Stimulated activated naive CD8-positive, alpha-beta T cell treated with anti-CD3 and anti-CD28 coated beads, Interleukin-15, Interleukin-2, amounts not matched to agents 100 U/mL and 50 U/mL, for 24 hours (primary cell): ENCODE data around the gene HOXD10.

Experiments used
- ATAC-seq: fragments of 150-1000 bp; cut with Tn5 transposase; one replicate; pipeline ENCODE4 v1.10.0; 2021
- DNase-seq: peaks from one replicate; pipeline ENCODE4 v3.0.0; 2021

Gene HOXD10

DNA sequence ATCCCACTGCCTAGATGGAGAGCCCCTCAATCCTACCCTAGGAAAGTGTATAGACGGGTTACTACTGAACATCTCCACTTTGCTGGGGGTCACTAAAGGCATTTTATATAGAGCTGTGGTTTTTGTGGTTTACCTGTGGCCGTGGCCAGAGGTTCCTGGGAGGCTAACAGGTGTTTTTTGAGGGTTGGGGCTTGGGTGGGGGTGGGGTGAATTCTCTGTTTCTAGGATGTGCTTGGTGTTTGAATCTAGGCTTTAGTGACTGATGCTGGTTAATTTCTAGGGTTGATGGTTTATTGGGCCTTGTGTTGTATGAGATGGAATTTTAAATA, 20.6 kb downstream of the HOXD10 start:
- ATAC-seq (no peak), DNase-seq (no peak)

DNA sequence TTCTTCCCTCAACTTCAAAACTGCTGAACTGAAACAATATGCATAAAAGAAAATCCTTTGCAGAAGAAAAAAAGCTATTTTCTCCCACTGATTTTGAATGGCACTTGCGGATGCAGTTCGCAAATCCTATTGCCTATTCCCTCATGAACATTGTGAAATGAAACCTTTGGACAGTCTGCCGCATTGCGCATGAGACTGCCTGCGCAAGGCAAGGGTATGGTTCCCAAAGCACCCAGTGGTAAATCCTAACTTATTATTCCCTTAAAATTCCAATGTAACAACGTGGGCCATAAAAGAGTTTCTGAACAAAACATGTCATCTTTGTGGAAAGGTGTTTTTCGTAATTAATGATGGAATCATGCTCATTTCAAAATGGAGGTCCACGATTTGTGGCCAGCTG, 21.3 kb downstream of the HOXD10 start:
- no peak for DNase-seq
- ATAC-seq, result no peak

DNA sequence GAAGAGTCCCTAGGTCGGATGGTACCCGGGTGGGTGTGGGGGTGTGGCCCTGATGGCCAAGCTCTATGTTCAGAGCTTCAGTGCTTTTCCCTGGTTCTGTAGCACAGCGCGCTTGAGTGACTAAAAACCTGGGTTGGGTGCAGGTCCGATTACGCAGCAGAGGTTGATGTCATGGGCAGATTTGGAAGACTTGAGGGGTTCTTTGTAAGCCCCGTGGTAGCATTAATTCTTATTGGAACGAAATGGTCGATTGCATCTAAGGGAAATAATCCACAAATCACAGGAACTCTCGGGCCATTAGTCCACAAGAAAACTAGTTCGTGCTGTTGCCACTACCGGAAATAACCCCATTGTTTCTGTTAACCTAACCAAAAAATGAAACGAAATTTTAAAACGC, 21.9 kb downstream of the HOXD10 start:
- DNase-seq (no peak), ATAC-seq (no peak)

DNA sequence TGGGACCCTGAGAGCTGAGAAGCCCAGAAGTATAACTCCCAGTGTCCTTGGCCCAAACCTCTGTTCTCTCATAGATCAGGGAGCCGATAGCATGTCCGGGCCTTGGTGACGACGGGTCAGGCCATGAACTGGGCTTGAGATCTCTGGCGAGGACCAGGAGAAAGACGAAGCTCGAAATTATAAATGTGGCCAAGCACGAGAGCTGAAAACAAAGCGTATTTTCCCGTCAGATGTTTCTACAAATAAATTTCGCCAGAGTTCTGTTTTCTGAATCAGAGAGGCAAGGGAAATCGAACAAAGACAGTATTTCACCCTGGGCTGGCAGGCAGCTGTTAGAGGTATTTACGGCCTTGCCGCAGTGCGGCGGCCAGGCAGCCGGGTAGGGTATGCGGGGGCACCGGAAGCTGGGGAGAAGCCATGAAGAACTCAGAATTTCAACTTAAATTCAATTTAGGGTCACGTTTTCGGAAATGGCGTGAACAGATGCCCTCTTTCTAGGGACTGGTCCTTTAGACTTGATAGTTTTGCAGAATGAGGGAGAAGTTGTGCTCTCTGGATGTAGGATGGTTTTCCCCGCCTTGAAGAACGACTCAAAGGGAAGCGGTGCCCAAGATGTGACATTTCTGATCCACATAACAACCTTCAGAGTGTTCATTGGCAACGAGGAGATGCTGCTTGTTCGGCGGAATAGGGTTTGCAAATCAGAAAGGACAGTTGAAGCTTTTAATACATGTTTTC, 22.5 kb downstream of the HOXD10 start:
- DNase-seq, result no peak
- no peak for ATAC-seq

DNA sequence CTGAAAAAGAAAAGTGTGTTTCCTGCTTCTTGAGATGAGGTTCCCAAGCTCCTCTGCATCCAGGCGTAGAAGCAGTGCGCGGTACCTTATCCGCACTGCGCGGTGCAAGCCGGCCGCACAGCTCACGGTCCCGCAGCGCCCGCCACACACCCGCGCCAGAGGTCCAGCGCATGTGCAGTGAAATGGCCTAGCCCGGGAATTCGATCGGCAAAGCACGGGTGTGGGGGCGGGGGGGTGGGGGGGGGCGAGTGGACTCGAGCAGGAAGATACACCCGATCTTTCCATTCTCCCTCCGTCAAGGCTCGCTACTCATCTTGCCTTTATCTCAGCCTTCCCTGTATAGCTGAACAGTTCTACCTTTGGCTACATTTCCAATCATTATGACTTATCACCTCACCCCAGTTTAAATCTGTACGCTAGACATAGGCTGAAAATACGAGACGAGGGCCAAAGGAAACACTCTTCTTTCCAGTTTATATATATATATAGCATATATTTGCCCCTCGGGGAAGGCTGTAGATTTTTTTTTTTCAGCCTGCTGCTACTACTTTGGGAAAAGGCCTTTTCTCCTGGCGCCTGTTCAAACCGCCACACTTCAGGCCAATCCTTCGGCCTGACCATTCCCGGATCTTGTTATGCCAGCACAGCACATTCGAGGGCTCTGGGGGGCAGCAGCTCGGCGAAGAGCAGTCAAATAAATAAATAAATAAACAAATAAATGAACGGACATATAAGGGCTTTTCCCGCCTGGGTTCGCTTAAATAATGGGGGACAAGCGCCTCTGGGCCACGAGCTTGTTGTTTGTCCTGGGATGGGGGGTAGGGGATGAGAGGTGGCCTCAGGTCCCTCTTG, 23.3 kb downstream of the HOXD10 start:
- no peak for DNase-seq
- ATAC-seq, result no peak

DNA sequence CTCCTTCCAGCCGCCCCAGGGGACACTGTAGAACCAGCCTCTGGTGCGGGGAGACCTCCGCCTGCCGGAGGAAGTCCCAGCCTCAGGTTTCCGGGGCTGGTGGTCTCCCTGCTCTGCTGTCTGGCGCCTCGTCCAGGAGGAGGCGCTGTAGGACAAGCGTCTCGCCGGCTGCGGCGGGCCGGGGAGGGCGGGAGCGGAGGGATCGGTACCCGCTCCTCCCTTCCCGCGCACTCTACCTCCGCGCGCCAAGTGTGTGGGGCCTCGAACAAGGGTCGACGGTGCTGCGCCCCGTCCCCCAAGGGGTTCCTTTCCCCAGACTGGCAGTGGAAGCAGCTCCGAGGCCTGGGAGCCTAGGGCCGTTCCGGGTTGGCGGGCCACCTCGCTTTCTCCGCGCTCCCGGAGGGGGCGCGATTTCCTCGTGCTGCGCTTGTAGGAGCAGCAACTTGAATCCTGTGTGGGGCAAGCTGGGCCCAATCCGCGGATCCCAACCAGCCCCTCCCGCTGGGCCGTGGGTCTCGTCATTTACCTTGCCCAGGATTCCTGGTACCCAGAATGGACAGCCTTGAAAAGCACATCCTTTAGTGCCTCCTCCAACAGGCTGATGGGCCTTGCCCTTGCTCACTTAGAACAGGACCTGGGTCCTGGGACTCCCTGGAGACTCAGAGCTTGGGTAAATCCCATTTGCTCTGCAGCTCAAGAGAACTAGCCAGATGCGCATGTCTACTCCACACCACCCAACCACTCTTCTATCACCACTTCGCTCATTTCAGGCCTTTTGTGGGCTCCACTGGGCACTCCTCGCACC, 24.1 kb downstream of the HOXD10 start:
- ATAC-seq, result peak; percentile 88
- DNase-seq, result peak; percentile 80

DNA sequence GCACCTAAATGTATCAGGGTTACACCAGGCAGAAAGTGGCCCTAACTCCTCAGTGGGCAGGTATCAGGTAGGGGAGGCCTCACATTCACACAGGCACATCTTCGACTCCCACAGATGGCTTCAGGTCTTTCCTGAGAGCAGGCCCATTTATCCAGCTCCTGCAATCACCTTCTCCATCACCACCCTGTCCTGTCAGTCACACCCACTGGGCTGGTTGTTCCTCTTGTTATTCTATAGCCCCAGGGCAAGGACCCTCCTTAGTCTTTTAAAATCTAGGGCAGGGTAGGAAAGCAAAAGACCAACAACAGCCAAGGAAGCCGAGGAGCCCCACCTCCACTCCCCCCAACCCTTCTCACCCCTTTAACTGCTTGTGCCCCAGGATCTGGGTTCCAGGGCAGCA, 25.7 kb downstream of the HOXD10 start:
- ATAC-seq (no peak), DNase-seq (no peak)

DNA sequence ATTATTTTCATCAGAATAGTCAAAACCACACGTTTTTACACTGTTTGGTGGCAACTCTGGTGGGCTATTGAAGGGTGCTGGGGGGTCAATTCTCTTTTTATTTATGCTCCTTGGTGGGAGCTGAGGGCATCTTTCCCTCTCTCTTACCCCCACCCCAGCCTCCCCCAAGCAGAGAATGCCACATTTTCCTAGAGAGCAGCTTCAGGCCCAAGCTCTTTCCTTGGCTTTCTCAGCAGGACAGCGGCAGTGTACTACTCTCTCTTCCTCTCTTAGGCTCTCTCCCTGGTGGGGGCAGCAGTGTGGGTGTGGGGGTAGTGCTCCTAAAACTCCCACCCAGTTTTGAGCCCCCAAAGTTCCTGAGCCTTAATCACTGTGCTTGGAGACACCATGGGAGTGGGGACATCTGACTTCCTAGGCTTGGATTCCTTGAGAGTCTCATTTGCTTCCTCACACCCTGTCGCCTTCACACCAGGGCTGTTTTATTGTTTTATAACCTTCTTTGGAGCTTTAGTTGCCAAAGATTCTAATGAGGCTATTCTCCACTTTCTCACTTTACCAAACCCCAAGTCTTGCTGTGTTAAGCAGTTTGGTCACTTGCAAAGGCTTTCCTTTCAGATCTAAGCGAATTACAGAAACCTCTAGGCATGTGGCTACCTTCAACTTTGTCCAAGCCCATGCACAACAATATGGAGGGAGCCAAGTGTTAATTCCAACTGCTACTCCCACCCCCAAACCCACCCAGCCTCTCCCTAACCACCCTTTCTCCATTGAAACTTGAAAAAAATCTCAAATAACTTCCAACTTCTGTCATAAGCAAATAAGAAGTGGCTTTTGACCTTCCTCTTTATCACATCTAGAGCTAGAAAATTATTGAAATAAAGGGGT, 28.7 kb downstream of the HOXD10 start:
- DNase-seq, result no peak
- ATAC-seq, result no peak

DNA sequence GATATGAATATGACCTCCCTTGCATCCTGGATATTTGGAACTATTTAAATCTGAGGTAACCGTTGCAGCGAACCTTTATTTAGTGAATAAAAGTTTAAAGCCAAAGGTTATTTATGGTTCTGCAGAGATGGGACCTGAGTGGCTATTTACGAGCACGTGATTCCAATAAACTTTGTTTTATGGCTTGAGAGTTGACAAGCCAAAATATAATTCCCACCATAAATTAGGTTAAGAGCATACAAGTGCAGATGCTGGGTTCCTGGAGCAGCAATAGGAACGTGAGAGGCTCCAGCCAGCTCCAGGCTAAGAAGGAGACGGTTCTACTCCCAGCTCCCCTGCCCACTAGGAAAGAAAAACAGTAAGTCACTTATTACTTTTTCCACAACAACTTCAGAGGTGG, 29.5 kb downstream of the HOXD10 start:
- no peak for DNase-seq
- ATAC-seq, result no peak

DNA sequence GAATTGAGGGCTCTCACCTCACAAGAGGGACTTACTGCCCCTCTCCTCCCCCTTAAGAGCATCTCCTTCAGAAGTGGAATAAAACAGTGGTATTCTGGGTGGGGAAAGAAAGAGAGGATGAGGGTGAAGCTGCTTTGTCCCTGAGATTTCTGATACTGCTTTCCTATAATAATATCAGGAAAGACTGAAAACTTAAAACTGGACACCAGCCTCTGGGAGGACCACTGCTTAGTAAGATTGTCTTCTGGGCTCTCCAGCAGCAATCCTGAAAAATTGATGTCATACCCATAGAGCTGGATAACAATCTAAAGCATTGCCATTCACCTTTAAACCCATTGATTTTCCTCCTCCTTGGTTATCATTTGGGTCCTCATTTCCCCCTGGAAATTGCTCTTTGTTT, 30.1 kb downstream of the HOXD10 start:
- ATAC-seq (no peak), DNase-seq (no peak)

DNA sequence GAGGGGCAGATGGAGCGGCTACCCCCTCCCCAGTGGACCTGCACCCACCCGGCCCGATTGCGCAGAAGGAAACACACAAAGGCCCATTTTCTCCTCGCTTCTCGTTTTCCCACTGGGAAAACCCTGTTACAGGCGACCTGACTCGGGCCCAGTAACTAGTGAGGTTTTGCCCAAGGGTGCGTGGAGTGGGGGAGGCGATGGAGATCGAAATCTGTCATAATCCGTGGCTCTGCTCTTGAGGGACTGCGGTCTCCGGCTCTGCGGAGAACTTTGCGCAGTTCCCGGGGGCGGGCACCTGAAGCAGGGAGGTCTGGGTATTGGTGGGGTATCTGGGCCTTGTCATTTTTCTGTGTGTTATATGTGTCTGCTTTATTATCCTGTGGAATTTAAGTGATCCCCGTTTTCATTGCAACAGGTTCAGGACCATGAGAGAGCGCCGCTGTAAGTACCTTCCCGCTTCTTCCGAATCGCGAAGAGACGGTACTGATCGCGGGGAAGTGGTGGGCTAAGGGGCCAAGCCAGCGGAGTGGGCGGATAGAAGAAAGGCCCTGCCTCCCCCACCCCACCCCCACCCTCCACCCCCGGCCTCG, 30.7 kb downstream of the HOXD10 start:
- ATAC-seq (no peak), DNase-seq (no peak)

DNA sequence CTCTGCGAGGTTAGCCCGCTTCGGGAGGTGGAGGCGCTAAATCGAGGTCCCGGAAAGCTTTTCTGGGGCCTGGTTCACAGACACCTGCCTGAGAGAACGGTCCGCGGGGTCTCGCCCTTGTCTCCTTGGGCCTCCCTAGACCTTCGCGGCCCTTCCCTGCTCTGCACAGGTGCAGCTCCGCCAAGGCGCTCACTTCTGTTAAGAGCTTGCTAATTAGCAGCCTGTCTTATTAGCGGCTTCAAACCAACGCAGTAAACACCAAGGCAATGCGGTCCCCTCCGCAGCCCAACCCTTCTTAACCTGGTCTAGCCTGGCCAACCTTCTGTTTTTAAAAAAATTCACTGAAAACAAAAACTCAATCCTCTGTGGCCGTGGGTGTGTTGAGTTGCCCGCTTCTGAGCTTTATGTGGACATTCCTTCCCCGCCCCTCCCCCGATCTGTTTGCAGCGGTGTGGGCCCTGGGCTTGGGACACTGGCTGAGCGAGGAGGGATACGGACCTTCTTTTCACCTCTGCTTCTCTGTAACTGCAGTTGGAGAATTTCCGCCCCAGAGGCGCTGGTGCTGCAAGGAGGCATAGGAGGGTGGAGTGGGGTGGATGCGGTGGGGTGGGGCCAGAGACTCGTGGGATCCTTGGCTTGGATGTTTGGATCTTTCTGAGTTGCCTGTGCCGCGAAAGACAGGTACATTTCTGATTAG, 31.4 kb downstream of the HOXD10 start:
- no peak for DNase-seq
- ATAC-seq, result no peak

DNA sequence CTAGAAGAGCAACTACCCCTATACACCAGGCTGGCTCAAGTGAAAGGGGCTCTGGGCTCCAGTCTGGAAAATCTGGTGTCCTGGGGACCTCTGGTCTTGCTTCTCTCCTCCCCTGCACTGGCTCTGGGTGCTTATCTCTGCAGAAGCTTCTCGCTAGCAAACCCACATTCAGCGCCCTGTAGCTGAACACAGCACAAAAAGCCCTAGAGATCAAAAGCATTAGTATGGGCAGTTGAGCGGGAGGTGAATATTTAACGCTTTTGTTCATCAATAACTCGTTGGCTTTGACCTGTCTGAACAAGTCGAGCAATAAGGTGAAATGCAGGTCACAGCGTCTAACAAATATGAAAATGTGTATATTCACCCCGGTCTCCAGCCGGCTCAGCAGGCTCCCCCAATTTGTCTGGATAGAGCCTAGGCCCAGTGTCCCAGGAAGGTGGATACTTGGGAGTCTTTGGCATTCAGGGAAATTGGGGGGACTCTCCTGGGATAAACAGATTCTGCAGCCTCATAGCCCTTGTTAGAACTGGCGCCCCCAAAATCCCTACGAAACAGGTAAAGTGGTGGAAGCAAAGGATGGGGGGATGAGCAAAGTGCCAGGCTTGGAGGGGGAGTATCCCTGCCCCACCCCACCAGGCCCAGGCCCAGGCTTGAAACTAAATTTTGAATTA, 32.3 kb downstream of the HOXD10 start:
- ATAC-seq (no peak), DNase-seq (no peak)

DNA sequence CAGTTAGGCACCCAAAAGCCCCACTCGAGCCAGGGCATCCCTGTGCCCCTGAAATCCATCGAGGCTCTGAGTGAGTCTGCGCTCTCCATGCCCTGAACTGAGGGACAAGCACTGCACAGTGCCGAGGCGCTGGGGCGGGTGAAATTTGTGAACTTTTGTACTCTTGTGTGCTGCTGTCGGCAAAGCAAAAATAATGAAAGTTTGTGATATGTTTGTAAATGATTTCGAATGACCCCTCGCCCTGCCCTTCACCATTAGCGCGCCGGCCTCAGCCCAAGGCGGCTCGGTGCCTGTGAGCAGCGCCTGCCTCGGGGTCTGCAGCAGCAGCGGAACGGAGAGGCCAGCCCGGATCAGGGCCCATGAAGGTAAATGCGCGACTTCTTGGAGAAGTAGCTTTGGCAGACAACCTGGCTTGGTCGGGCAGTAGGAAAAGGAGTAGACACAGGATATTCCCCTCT, 32.9 kb downstream of the HOXD10 start:
- ATAC-seq (no peak), DNase-seq (no peak)

DNA sequence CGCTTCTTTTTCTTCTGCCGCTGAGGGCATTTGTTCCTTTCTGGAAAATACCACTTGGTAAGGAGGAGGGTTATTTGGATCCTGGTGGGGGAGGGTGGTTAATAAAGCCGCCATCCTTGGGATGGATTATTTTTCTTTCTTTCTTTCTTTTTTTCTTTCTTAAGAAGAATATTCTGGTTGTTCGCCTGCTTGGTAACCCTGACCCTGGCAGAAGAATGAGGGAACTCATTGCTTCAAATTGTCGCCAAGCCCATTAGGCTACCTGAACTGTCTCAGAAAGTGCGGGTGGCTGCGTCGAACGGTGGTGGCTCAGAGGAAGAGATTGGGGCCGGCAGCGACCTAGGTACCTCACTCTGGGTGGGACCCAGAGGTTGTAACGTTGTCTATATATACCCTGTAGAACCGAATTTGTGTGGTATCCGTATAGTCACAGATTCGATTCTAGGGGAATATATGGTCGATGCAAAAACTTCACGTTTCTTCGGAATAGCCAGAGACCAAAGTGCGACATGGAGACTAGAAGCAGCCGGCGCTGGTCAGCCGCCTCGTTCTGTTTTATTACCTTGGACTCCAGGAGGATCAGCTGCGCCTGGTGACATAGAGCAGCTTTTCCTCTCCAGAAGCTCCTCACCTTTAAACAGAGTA, 33.5 kb downstream of the HOXD10 start:
- ATAC-seq (no peak), DNase-seq (no peak)

DNA sequence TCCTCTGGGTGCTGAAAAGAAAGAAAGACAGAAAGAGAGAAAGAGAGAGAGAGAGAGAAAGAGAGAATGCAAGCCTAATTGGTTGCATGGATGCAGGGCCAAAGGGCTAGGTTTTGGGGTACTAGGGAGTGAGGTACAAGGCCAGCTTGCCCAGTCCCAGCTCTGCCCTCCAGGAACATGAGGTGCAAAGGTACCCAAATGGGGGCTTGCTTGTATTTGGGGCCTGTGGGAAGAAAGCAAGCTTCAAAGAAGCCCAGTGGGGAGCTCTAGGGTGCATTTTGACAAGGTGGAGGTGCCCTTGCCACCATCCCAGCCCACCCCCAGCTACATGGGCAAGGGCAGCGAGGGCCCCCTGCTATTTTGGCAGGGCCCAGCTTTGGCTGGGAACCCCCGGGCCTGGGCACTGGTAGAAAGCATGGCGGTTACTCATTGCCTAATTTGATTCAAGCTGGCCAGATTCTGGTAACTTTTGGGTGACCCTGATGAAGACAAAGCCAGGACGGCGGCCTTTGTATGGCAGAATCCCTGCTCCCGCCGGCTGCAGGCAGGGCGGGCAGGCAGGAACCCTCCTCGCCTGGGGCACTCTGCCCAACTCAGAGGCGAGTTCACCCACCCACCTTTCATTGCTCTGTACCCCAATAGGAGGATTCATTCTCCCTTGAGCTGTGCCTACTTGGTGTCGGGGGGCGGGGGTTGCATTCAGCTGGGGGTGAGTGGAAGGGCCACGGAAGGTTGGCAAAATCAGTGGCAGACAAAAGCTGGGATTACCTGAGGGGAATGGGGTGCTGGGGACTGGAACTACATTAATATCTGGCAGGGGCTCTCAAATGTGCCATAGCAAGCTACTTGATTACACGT, 34.2 kb downstream of the HOXD10 start:
- no peak for ATAC-seq

DNA sequence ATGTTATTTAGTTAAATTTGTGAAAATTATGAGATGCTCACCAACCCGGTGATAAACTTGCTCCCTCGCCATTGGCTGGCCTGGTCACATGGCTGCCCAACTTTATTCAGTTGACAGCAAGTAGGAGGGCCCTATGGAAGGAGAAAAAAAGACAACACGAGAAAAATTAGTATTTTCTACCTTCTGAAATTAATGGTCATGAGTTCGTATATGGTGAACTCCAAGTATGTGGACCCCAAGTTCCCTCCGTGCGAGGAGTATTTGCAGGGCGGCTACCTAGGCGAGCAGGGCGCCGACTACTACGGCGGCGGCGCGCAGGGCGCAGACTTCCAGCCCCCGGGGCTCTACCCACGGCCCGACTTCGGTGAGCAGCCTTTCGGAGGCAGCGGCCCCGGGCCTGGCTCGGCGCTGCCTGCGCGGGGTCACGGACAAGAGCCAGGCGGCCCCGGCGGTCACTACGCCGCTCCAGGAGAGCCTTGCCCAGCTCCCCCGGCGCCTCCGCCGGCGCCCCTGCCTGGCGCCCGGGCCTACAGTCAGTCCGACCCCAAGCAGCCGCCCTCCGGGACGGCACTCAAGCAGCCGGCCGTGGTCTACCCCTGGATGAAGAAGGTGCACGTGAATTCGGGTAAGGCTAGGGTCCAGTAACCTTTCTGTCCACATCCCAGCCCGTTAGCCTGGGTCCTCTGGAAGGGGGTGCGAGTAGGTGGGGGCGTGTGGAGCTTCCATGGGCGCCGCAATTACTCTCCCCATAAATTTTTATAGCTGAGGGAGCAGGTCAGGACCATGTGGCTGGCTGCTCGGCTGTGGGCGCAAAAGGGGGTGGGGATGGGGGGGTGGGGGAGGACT, 35.1 kb downstream of the HOXD10 start, which contains the start of gene HOXD4:
Gene HOXD4, plus strand, starts transcription at position 109 of the 846 bp plus-strand sequence. Its CDS starts 84 bp downstream, at position 193.
- DNase-seq (no peak), ATAC-seq (no peak)

More for the DNA sequence above, 34.2 kb downstream of the HOXD10 start:
- DNase-seq, result no peak
